HG03135 (cell line): ENCODE results near the gene NRAP.

ENCODE experiments used
- ATAC-seq: cut with Tn5 transposase; IDR thresholded peaks from one replicate; pipeline ENCODE4 v1.9.1; 2021; ENCODE audit warnings: mild to moderate bottlenecking, moderate library complexity; ENCODE audit not compliant: unreplicated experiment

The NRAP gene

GRCh38 chr10:113613427-113613826 is 50.4 kb downstream of the NRAP start:
- no peak for ATAC-seq

- ATAC-seq = no peak
Observed at GRCh38 chr10:113612154-113612553, 51.7 kb downstream of the NRAP start.

- no peak for ATAC-seq
Observed at GRCh38 chr10:113610631-113611601, 52.9 kb downstream of the NRAP start.

- no peak for ATAC-seq
Observed at GRCh38 chr10:113609704-113610108, 54.1 kb downstream of the NRAP start.

GRCh38 chr10:113605268-113605978 is 58.4 kb downstream of the NRAP start:
- no peak for ATAC-seq

GRCh38 chr10:113604572-113604971 is 59.3 kb downstream of the NRAP start:
- ATAC-seq = no peak

GRCh38 chr10:113603057-113603777 is 60.6 kb downstream of the NRAP start:
- no peak for ATAC-seq

- no peak for ATAC-seq
Observed at GRCh38 chr10:113600569-113600968, 63.3 kb downstream of the NRAP start.

- ATAC-seq = no peak
Observed at GRCh38 chr10:113594652-113595051, 69.2 kb downstream of the NRAP start.

GRCh38 chr10:113592380-113592779 is 71.5 kb downstream of the NRAP start:
- no peak for ATAC-seq

- ATAC-seq = no peak
Observed at GRCh38 chr10:113590581-113590980, 73.3 kb downstream of the NRAP start.

GRCh38 chr10:113589201-113589770 is 74.6 kb downstream of the NRAP start:
- no peak for ATAC-seq

- no peak for ATAC-seq
Observed at GRCh38 chr10:113585949-113586348, 77.9 kb downstream of the NRAP start.

- no peak for ATAC-seq
Observed at GRCh38 chr10:113583571-113583970, 80.3 kb downstream of the NRAP start.

- ATAC-seq = no peak
Observed at GRCh38 chr10:113581092-113581491, 82.7 kb downstream of the NRAP start.

GRCh38 chr10:113578773-113579172 is 85.1 kb downstream of the NRAP start:
- no peak for ATAC-seq

GRCh38 chr10:113576852-113577251 is 87.0 kb downstream of the NRAP start:
- ATAC-seq = no peak

- ATAC-seq = no peak
Observed at GRCh38 chr10:113573368-113573767, 90.5 kb downstream of the NRAP start.

GRCh38 chr10:113572520-113573290 is 91.1 kb downstream of the NRAP start:
- no peak for ATAC-seq

GRCh38 chr10:113569576-113569975 is 94.3 kb downstream of the NRAP start:
- ATAC-seq = no peak
